GM18520 (cell line): Measurements from ENCODE around the gene PCDH9.

Experiments
- ATAC-seq: cut with Tn5 transposase; IDR thresholded peaks from one replicate; pipeline ENCODE4 v1.9.1; 2021; ENCODE audit not compliant: unreplicated experiment

PCDH9 gene

GRCh38 chr13:66859078-66859477 lies 371.1 kb downstream of the PCDH9 start:
- no peak for ATAC-seq

- ATAC-seq: no peak
Observed at GRCh38 chr13:66858163-66858562, 372.0 kb downstream of the PCDH9 start.

- ATAC-seq: no peak
Observed at GRCh38 chr13:66855131-66855530, 375.0 kb downstream of the PCDH9 start.

GRCh38 chr13:66853564-66853963 lies 376.6 kb downstream of the PCDH9 start:
- no peak for ATAC-seq

- no peak for ATAC-seq
Observed at GRCh38 chr13:66849706-66850105, 380.4 kb downstream of the PCDH9 start.

- ATAC-seq: no peak
Observed at GRCh38 chr13:66847541-66847940, 382.6 kb downstream of the PCDH9 start.

GRCh38 chr13:66845393-66845792 lies 384.7 kb downstream of the PCDH9 start:
- no peak for ATAC-seq

- ATAC-seq: no peak
Observed at GRCh38 chr13:66844933-66845332, 385.2 kb downstream of the PCDH9 start.

- no peak for ATAC-seq
Observed at GRCh38 chr13:66842766-66843165, 387.4 kb downstream of the PCDH9 start.

- no peak for ATAC-seq
Observed at GRCh38 chr13:66840621-66841020, 389.5 kb downstream of the PCDH9 start.

GRCh38 chr13:66837246-66837645 lies 392.9 kb downstream of the PCDH9 start:
- no peak for ATAC-seq

- ATAC-seq: no peak
Observed at GRCh38 chr13:66835040-66835628, 395.0 kb downstream of the PCDH9 start.

GRCh38 chr13:66830940-66831716 lies 399.0 kb downstream of the PCDH9 start:
- ATAC-seq: peak; percentile 37

- ATAC-seq: no peak
Observed at GRCh38 chr13:66829803-66830202, 400.3 kb downstream of the PCDH9 start.

- no peak for ATAC-seq
Observed at GRCh38 chr13:66826398-66826797, 403.7 kb downstream of the PCDH9 start.

GRCh38 chr13:66821551-66821950 lies 408.6 kb downstream of the PCDH9 start:
- no peak for ATAC-seq

- ATAC-seq: no peak
Observed at GRCh38 chr13:66811455-66811854, 418.7 kb downstream of the PCDH9 start.

GRCh38 chr13:66809485-66809884 lies 420.7 kb downstream of the PCDH9 start:
- ATAC-seq: no peak

- ATAC-seq: no peak
Observed at GRCh38 chr13:66807251-66807650, 422.9 kb downstream of the PCDH9 start.

GRCh38 chr13:66805657-66806056 lies 424.5 kb downstream of the PCDH9 start:
- ATAC-seq: no peak

GRCh38 chr13:66803808-66804456 lies 426.2 kb downstream of the PCDH9 start:
- ATAC-seq: no peak
